T follicular helper cell (primary cell): Measurements from ENCODE around the gene SIDT2.
"Not testable (repeated sequence)": the region's sequence is repeated elsewhere in the genome, so short reads cannot be mapped to it uniquely, and the experiment has no call there.

Experiments
- DNase-seq: peaks from one replicate; pipeline ENCODE4 v3.0.0-alpha.2; 2020; ENCODE audit warnings: low read depth

The SIDT2 gene

GRCh38 chr11:117204283-117205080, 25.9 kb downstream of the SIDT2 start:
- no peak for DNase-seq

- DNase-seq = no peak
Measured at GRCh38 chr11:117205211-117205818, 26.8 kb downstream of the SIDT2 start.

- DNase-seq = not testable (repeated sequence)
Measured at GRCh38 chr11:117206111-117206510, 27.6 kb downstream of the SIDT2 start.

- not testable (repeated sequence) for DNase-seq
Measured at GRCh38 chr11:117206859-117207258, 28.3 kb downstream of the SIDT2 start.

- not testable (repeated sequence) for DNase-seq
Measured at GRCh38 chr11:117207481-117207880, 28.9 kb downstream of the SIDT2 start.

GRCh38 chr11:117208710-117209109, 30.2 kb downstream of the SIDT2 start:
- DNase-seq = not testable (repeated sequence)

GRCh38 chr11:117209351-117210125, 31.0 kb downstream of the SIDT2 start:
- DNase-seq = not testable (repeated sequence)

- DNase-seq = no peak
Measured at GRCh38 chr11:117210620-117211019, 32.1 kb downstream of the SIDT2 start.

- no peak for DNase-seq
Measured at GRCh38 chr11:117212697-117213355, 34.3 kb downstream of the SIDT2 start.

GRCh38 chr11:117214404-117215110, 36.0 kb downstream of the SIDT2 start:
- no peak for DNase-seq

- DNase-seq = no peak
Measured at GRCh38 chr11:117217141-117218084, 38.9 kb downstream of the SIDT2 start.

- DNase-seq = no peak
Measured at GRCh38 chr11:117218133-117218915, 39.8 kb downstream of the SIDT2 start.

- no peak for DNase-seq
Measured at GRCh38 chr11:117219001-117219400, 40.5 kb downstream of the SIDT2 start.

- no peak for DNase-seq
Measured at GRCh38 chr11:117219455-117219854, 40.9 kb downstream of the SIDT2 start.

GRCh38 chr11:117219995-117220394, 41.5 kb downstream of the SIDT2 start:
- no peak for DNase-seq

- DNase-seq = no peak
Measured at GRCh38 chr11:117220568-117220967, 42.0 kb downstream of the SIDT2 start.

- no peak for DNase-seq
Measured at GRCh38 chr11:117220999-117221774, 42.6 kb downstream of the SIDT2 start.

- no peak for DNase-seq
Measured at GRCh38 chr11:117221775-117222517, 43.4 kb downstream of the SIDT2 start.
